ENCODE results near the gene TRUB2. TPM values are rescaled to one million over a fixed set of nuclear protein-coding genes. Genes with fewer than 3 reads are reported as not detected.

TRUB2 gene
- total and polyA plus RNA-seq, 2 of the 13 experiments (the other 11 are each of a cell fraction or from before 2014, with no cell fraction given): 22.3 to 41.2 TPM

DNA sequence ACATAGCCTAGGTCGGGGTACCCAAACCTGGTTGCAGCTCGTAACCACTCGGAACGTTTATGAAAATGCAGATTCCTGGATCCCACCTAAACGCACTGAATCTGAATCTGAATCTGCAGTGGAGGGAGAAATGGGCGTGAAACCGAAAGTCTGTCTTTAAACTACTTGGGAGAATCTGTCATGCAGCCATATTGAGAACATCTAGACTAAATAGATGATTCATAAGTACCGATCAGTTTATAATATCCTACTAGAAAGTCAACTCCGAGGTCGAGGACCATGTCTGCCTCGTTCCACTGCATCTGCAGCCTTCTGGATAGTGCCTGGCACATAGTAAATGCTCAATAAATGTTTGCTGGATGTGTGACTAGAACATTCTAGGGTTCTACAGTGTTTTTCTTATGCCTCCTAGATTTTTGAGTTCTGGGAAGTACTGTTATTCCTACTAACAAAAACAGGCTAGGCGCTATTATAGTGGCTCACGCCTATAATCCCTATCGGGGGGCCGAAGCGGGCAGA, 1.0 kb upstream of the TRUB2 start:
- intact Hi-C loops (cut with micrococcal nuclease; ENCODE audit: unreplicated experiment): loop anchor here (2.0 kb wide), 2 partner anchors 18 to 26 kb away; partner anchors contain the start of gene SLC27A4
- CTCF ChIA-PET (ENCODE audit: low intra/inter-chr PET ratio, low total read pairs): no interaction called here
- FAIRE-seq (no peak), ATAC-seq (no peak), DNase-seq (ENCODE audit: low spot score) (no peak)
- peak overlapping the region; percentile 93 to 99 (median 94) for H3K4me3 ChIP-seq (replicated peaks in 1 of 3; ENCODE audit: insufficient read depth in 1 of 3, low read depth in 2 of 3, low read length in 3 of 3)
- in situ Hi-C loops (cut with HindIII; ENCODE audit: extremely low pct_ligation_motif_present, low pct_unique_long_range_greater_than_20kb): no loop called here
- peaks cover 8 to 30% of the 10 kb centered on the region in 2 experiments for H3K36me3 ChIP-seq (replicated peaks in 1 of 2; ENCODE audit: control insufficient read depth in 1 of 2, insufficient read depth in 2 of 2, low read length in 2 of 2)
- BruUV-seq (replicated peaks): no TSS peak
- H3K9ac ChIP-seq (ENCODE audit: insufficient read depth, low read depth, low read length): peak overlapping the region; percentile 96
- no peak for TF ChIP-seq KDM5A (IDR thresholded peaks at IDR 0.05; ENCODE audit: borderline replicate concordance, low read length)
- TF ChIP-seq ZNF546 (CRISPR knock-in tag; conservative IDR thresholded peaks at IDR 0.05): 0 out of 2 replicates have a peak, but pooled peaks have one; percentile 16
- TF ChIP-seq GZF1 (CRISPR knock-in tag; IDR thresholded peaks at IDR 0.05): no peak
- TF ChIP-seq, protein P1, sequence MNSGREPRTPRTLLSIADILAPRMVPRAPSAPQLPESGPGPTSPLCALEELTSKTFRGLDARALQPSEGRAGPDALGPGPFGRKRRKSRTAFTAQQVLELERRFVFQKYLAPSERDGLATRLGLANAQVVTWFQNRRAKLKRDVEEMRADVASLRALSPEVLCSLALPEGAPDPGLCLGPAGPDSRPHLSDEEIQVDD (CRISPR knock-in tag; IDR thresholded peaks at IDR 0.05; ENCODE audit: borderline replicate concordance): 0 out of 2 replicates have a peak, but pooled peaks have one; percentile 9
- H3K27me3 ChIP-seq (ENCODE audit: control insufficient read depth in 1 of 2, insufficient read depth in 2 of 2, low read length in 2 of 2): no peaks in the 10 kb centered on the region; a peak in 1 of 5 replicates
- peaks cover 23% of the 10 kb centered on the region for H3K4me1 ChIP-seq (ENCODE audit: insufficient read depth, low read length)
- POLR2A ChIA-PET: interaction anchor here (1.1 to 1.4 kb wide), 2 partner anchors 28 to 228 kb away, joined by 3 read pairs; no protein-coding TSS in a partner anchor
- 8% methylated on average over 13 of the region's 16 CpGs for WGBS (ENCODE audit: low lambda C conversion rate)
- peaks cover 33% of the 10 kb centered on the region for H3K79me2 ChIP-seq (ENCODE audit: insufficient read depth, low read length)
- peak overlapping the region; percentile 93 for H3K27ac ChIP-seq (ENCODE audit: extremely low read length, insufficient read depth, low read length)
- no peaks in the 10 kb centered on the region for H3K9me3 ChIP-seq (ENCODE audit: low read length)
- peak overlapping the region; percentile 80 for H3K4me2 ChIP-seq (ENCODE audit: low read depth, low read length)
- no peaks in the 10 kb centered on the region for H4K20me1 ChIP-seq (ENCODE audit: insufficient read depth, low read length)
- H2AFZ ChIP-seq (ENCODE audit: low read length): no peak overlapping the region

DNA sequence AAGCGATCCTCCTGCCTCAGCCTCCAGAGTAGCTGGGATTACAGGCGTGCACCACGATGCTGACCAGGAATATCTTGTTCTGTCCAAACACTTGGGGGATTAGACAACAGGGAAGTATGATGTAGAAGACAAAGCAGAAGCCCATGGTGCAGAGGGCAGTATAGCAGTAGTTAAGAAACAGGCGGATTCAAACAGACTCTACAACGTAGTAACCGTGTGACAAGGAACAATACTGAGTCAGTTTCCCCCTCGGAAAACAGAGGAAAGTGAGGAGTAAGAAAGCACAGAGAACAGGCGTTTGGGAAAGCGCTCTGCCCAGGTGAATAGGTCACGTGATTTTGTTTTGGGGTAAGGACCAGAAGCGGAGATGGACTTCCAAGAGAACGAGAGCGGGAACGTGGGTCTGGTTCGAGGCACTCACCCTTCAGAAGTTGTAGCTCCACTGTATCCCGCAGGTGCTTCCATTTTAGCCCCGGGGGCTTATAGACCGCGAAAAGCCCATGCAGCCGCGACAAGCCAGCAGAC, 306 bp downstream of the TRUB2 start:
- Histone ChIP-seq H2AFZ (ENCODE audit: low read length) (peak overlapping the region; percentile 89), H3K4me2 (ENCODE audit: low read depth, low read length) (peak overlapping the region; percentile 97), H3K36me3 (replicated peaks in 1 of 2; ENCODE audit: control insufficient read depth in 1 of 2, insufficient read depth in 2 of 2, low read length in 2 of 2) (peaks cover 9 to 28% of the 10 kb centered on the region in 2 experiments), H3K27me3 (ENCODE audit: control insufficient read depth in 1 of 2, insufficient read depth in 2 of 2, low read length in 2 of 2) (no peaks in the 10 kb centered on the region; a peak in 1 of 5 replicates), H3K4me1 (ENCODE audit: insufficient read depth, low read length) (peaks cover 23% of the 10 kb centered on the region), H3K27ac (ENCODE audit: extremely low read length, insufficient read depth, low read length) (peak overlapping the region; percentile 93), H3K9ac (ENCODE audit: insufficient read depth, low read depth, low read length) (peak overlapping the region; percentile 96), H3K4me3 (replicated peaks in 1 of 3; ENCODE audit: insufficient read depth in 1 of 3, low read depth in 2 of 3, low read length in 3 of 3) (peak overlapping the region; percentile 93 to 99 (median 94)), H3K79me2 (ENCODE audit: insufficient read depth, low read length) (peaks cover 33% of the 10 kb centered on the region), H3K9me3 (ENCODE audit: low read length) (no peaks in the 10 kb centered on the region), H4K20me1 (ENCODE audit: insufficient read depth, low read length) (no peaks in the 10 kb centered on the region)
- intact Hi-C loops (cut with micrococcal nuclease; ENCODE audit: unreplicated experiment): loop anchor here (2.0 kb wide), 2 partner anchors 19 to 25 kb away; partner anchors contain the start of gene SLC27A4
- in situ Hi-C loops (cut with HindIII; ENCODE audit: extremely low pct_ligation_motif_present, low pct_unique_long_range_greater_than_20kb): no loop called here
- FAIRE-seq (peak; percentile 55), DNase-seq (ENCODE audit: low spot score) (no peak), ATAC-seq (peak; percentile 6; the same call in 2 of the 3 replicates)
- TSS peak; percentile 87 for BruUV-seq (replicated peaks)
- under 1% methylated on average over 11 of the region's 21 CpGs for WGBS (ENCODE audit: low lambda C conversion rate)
- ChIA-PET CTCF (ENCODE audit: low intra/inter-chr PET ratio, low total read pairs) (no interaction called here), POLR2A (interaction anchor here (1.0 to 1.8 kb wide), 2 partner anchors 15 to 26 kb away, joined by 3 to 7 read pairs; no protein-coding TSS in a partner anchor)
- no peak for TF ChIP-seq ZNF839 (CRISPR knock-in tag; IDR thresholded peaks at IDR 0.05; ENCODE audit: borderline replicate concordance)
- TF ChIP-seq, protein P2, sequence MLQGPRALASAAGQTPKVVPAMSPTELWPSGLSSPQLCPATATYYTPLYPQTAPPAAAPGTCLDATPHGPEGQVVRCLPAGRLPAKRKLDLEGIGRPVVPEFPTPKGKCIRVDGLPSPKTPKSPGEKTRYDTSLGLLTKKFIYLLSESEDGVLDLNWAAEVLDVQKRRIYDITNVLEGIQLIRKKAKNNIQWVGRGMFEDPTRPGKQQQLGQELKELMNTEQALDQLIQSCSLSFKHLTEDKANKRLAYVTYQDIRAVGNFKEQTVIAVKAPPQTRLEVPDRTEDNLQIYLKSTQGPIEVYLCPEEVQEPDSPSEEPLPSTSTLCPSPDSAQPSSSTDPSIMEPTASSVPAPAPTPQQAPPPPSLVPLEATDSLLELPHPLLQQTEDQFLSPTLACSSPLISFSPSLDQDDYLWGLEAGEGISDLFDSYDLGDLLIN (CRISPR knock-in tag; IDR thresholded peaks at IDR 0.05; ENCODE audit: borderline replicate concordance): no peak
- TF ChIP-seq, protein P3, sequence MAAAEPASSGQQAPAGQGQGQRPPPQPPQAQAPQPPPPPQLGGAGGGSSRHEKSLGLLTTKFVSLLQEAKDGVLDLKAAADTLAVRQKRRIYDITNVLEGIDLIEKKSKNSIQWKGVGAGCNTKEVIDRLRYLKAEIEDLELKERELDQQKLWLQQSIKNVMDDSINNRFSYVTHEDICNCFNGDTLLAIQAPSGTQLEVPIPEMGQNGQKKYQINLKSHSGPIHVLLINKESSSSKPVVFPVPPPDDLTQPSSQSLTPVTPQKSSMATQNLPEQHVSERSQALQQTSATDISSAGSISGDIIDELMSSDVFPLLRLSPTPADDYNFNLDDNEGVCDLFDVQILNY (CRISPR knock-in tag; conservative IDR thresholded peaks at IDR 0.05): no peak
- TF ChIP-seq ZFYVE20 (CRISPR knock-in tag; IDR thresholded peaks at IDR 0.05; ENCODE audit: borderline replicate concordance, low read depth): no peak
- TF ChIP-seq, protein P4, sequence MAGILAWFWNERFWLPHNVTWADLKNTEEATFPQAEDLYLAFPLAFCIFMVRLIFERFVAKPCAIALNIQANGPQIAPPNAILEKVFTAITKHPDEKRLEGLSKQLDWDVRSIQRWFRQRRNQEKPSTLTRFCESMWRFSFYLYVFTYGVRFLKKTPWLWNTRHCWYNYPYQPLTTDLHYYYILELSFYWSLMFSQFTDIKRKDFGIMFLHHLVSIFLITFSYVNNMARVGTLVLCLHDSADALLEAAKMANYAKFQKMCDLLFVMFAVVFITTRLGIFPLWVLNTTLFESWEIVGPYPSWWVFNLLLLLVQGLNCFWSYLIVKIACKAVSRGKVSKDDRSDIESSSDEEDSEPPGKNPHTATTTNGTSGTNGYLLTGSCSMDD (CRISPR knock-in tag; IDR thresholded peaks at IDR 0.05): no peak
- TF ChIP-seq KLF16 (CRISPR knock-in tag; IDR thresholded peaks at IDR 0.05): no peak
- TF ChIP-seq ZNF552 (CRISPR knock-in tag; IDR thresholded peaks at IDR 0.05; ENCODE audit: borderline replicate concordance): no peak
- TF ChIP-seq PITX1 (CRISPR knock-in tag; IDR thresholded peaks at IDR 0.05): no peak
